PC-9 (cell line): ENCODE measurements around the gene HSPA1A. TPM values are rescaled to one million over a fixed set of nuclear protein-coding genes. Genes with fewer than 3 reads are reported as not detected.
"Not testable (repeated sequence)": the region's sequence is repeated elsewhere in the genome, so short reads cannot be mapped to it uniquely, and the experiment has no call there.

Experiments used
- BruUV-seq: library from RNA; stranded (reverse); fragments of 400-500 nt; replicated peaks from 2 replicates; lab custom pipeline; 2021; lab: Mats Ljungman, UMichigan
- CTCF ChIA-PET: fragments of 300-600 bp; sonication (Branson Sonifier 250); formaldehyde crosslinking; loops from one replicate; lab custom pipeline; 2022; ENCODE audit warnings: antibody characterized with exemption; lab: Charles Lee
- POLR2A ChIA-PET: fragments of 300-600 bp; sonication (Branson Sonifier 250); formaldehyde crosslinking; loops from one replicate; lab custom pipeline; 2022; ENCODE audit warnings: antibody characterized with exemption; ENCODE audit not compliant: unreplicated experiment; lab: Charles Lee
- DNase-seq, 2 experiments: peaks; one replicate each; pipeline versions ENCODE4 v3.0.0 to v3.0.0-alpha.2; 2015 to 2022; ENCODE audit warnings: mixed read lengths in 1 of 2
- H2AFZ ChIP-seq: fragments of 200-600 bp; sonication (generic); 2 replicates; pipeline ENCODE4 v1.8.1; 2017; ENCODE audit warnings: antibody characterized with exemption
- H3F3A ChIP-seq: fragments of 200-600 bp; sonication (generic); 2 replicates; pipeline ENCODE4 v1.8.1; 2017; ENCODE audit warnings: antibody characterized with exemption, mild to moderate bottlenecking, low read depth; ENCODE audit not compliant: insufficient read depth
- H3K27ac ChIP-seq: fragments of 200-600 bp; sonication (generic); 2 replicates; pipeline ENCODE4 v1.6.1; 2016; ENCODE audit warnings: mixed run types
- H3K27me3 ChIP-seq: fragments of 200-600 bp; sonication (generic); 2 replicates; pipeline ENCODE4 v1.6.1; 2016; ENCODE audit warnings: low read depth, mixed run types; ENCODE audit not compliant: insufficient read depth
- H3K36me3 ChIP-seq: fragments of 200-600 bp; sonication (generic); 2 replicates; pipeline ENCODE4 v1.6.1; 2016; ENCODE audit warnings: low read depth, mixed run types
- H3K4me1 ChIP-seq: fragments of 200-600 bp; sonication (generic); replicated peaks from 2 replicates; pipeline ENCODE4 v1.6.1; 2016; ENCODE audit warnings: mixed run types; ENCODE audit not compliant: insufficient read depth
- H3K4me2 ChIP-seq: fragments of 200-600 bp; sonication (generic); 2 replicates; pipeline ENCODE4 v1.6.1; 2017; ENCODE audit warnings: mixed run types
- H3K4me3 ChIP-seq: fragments of 200-600 bp; sonication (generic); 2 replicates; pipeline ENCODE4 v1.6.1; 2016; ENCODE audit warnings: mixed run types
- H3K79me2 ChIP-seq: fragments of 200-600 bp; sonication (generic); 2 replicates; pipeline ENCODE4 v1.6.1; 2017; ENCODE audit warnings: low read depth, mixed run types
- H3K9me2 ChIP-seq: fragments of 200-600 bp; sonication (generic); 2 replicates; pipeline ENCODE4 v1.8.1; 2017; ENCODE audit warnings: mild to moderate bottlenecking; ENCODE audit not compliant: insufficient read depth
- H3K9me3 ChIP-seq: fragments of 200-600 bp; sonication (generic); 2 replicates; pipeline ENCODE4 v1.8.1; 2016; ENCODE audit warnings: low read depth; ENCODE audit not compliant: insufficient read depth
- H4K20me1 ChIP-seq: fragments of 200-600 bp; sonication (generic); 2 replicates; pipeline ENCODE4 v1.8.1; 2017; ENCODE audit not compliant: insufficient read depth
- EZH2 ChIP-seq: fragments of 200-600 bp; sonication (generic); IDR thresholded peaks from 2 replicates; pipeline ENCODE4 v1.8.0; 2017; ENCODE audit warnings: antibody characterized with exemption, low read depth
- intact Hi-C: fragments of 100-400 bp; cut with micrococcal nuclease; formaldehyde crosslinking; loops from one replicate; pipeline ENCODE4 v1.10.0; 2022; ENCODE audit not compliant: unreplicated experiment
- total RNA-seq: library from RNA; stranded (reverse); gene quantifications from 2 replicates; pipeline ENCODE4 v1.2.3, GENCODE V29; 2021
- TF ChIP-seq, protein P1 (sequence below): fragments of 200-600 bp; sonication (generic); conservative IDR thresholded peaks from 2 replicates; pipeline ENCODE4 v1.6.1; 2017; ENCODE audit warnings: mixed run types, antibody characterized with exemption, mild to moderate bottlenecking, moderate library complexity

HSPA1A gene
- total RNA-seq, 1 experiment from 2014 or later = 385 TPM

DNA sequence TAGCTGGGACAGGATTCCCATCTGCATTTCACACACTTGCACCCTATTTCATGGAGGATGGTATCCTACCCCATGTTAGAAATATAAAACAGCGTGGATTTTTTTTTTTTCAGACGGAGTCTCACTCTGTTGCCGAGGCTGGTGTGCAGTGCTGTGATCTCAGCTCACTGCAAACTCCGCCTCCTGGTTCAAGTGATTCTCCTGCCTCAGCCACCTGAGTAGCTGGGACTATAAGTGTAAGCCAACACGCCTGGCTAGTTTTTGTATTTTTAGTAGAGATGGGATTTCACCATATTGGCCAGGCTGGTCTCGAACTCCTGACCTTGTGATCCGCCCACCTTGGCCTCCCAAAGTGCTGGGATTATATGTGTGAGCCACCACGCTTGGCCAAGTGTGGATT lies 42.4 kb downstream of the HSPA1A start:
- H3K4me1 ChIP-seq, POLR2A ChIA-PET, DNase-seq: not testable (repeated sequence)

DNA sequence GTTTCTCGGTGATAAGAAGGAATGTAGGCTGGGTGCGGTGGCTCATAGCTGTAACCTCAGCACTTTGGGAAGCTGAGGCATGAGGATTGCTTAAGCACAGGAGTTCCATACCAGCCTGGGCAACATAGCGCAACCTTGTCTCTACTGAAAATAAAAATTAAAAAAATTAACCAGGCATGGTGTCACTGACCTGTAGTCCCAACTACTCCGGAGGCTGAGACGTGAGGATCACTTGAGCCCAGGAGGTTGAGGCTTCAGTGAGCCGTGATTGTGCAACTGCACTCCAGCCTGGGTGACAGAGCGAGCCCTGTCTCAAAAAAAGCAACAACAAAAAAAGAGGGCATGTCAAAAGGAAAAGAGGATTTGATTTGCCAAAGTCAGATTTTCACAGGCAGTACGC lies 43.4 kb downstream of the HSPA1A start:
- H4K20me1 ChIP-seq = no peaks in the 10 kb centered on the region
- H3K27me3 ChIP-seq = no peaks in the 10 kb centered on the region
- H3K36me3 ChIP-seq = no peaks in the 10 kb centered on the region
- peaks cover 6% of the 10 kb centered on the region; the same call in 1 of the 2 replicates for H3F3A ChIP-seq
- intact Hi-C loops = no loop called here
- no peak for DNase-seq
- H3K27ac ChIP-seq = no peak overlapping the region
- no peaks in the 10 kb centered on the region for H3K9me3 ChIP-seq
- H3K9me2 ChIP-seq = no peaks in the 10 kb centered on the region
- CTCF ChIA-PET = interaction anchor here (0.9 kb wide), 1 partner anchor 1009 kb away, joined by 7 read pairs; no protein-coding TSS in a partner anchor
- no TSS peak for BruUV-seq
- TF ChIP-seq, protein P1, sequence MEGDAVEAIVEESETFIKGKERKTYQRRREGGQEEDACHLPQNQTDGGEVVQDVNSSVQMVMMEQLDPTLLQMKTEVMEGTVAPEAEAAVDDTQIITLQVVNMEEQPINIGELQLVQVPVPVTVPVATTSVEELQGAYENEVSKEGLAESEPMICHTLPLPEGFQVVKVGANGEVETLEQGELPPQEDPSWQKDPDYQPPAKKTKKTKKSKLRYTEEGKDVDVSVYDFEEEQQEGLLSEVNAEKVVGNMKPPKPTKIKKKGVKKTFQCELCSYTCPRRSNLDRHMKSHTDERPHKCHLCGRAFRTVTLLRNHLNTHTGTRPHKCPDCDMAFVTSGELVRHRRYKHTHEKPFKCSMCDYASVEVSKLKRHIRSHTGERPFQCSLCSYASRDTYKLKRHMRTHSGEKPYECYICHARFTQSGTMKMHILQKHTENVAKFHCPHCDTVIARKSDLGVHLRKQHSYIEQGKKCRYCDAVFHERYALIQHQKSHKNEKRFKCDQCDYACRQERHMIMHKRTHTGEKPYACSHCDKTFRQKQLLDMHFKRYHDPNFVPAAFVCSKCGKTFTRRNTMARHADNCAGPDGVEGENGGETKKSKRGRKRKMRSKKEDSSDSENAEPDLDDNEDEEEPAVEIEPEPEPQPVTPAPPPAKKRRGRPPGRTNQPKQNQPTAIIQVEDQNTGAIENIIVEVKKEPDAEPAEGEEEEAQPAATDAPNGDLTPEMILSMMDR = no peak
- TF ChIP-seq EZH2 = no peak
- no peaks in the 10 kb centered on the region for H3K79me2 ChIP-seq
- no peak overlapping the region for H3K4me2 ChIP-seq
- H2AFZ ChIP-seq = no peak overlapping the region
- POLR2A ChIA-PET = interaction anchor here (0.7 kb wide), 1 partner anchor 81 kb away, joined by 11 read pairs; no protein-coding TSS in a partner anchor
- peaks cover 5% of the 10 kb centered on the region for H3K4me1 ChIP-seq
- H3K4me3 ChIP-seq = no peak overlapping the region

More for the DNA sequence above, 42.4 kb downstream of the HSPA1A start:
- H3F3A ChIP-seq, BruUV-seq, H4K20me1 ChIP-seq, H3K36me3 ChIP-seq, H3K9me3 ChIP-seq, H2AFZ ChIP-seq, H3K4me2 ChIP-seq, H3K27ac ChIP-seq, H3K27me3 ChIP-seq, H3K9me2 ChIP-seq, H3K79me2 ChIP-seq, intact Hi-C loops, H3K4me3 ChIP-seq: not testable (repeated sequence)
- CTCF ChIA-PET = interaction anchor here (0.9 kb wide), 1 partner anchor 1010 kb away, joined by 7 read pairs; no protein-coding TSS in a partner anchor

DNA sequence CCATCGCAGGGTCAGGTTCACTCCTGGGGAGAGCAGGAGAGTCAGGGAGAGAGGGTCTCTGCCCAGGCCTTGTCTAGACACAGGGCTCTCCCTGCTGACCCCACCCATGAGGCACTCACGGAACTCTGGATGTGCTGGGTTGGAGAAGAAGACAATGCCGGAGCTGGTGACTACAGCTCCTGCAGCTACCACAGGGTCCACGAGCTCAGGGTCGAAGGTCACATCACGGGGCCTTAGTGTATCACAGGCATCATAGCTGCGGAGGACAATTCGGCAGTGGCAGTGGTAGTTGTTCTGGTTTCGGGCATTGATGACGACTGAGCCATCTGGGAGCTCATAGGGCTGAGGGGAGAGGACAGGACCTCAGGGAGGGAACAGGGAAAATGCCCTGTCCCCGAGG lies 44.6 kb downstream of the HSPA1A start:
- no peak overlapping the region for H3K4me2 ChIP-seq
- H3F3A ChIP-seq = peaks cover 15% of the 10 kb centered on the region; the same call in 1 of the 2 replicates
- H3K9me3 ChIP-seq = no peaks in the 10 kb centered on the region
- ChIA-PET POLR2A (no interaction called here), CTCF (no interaction called here)
- BruUV-seq = no TSS peak
- TF ChIP-seq EZH2 = no peak
- TF ChIP-seq, protein P1 = no peak
- H4K20me1 ChIP-seq = no peaks in the 10 kb centered on the region
- H3K4me1 ChIP-seq = peaks cover 15% of the 10 kb centered on the region
- no peaks in the 10 kb centered on the region for H3K36me3 ChIP-seq
- intact Hi-C loops = no loop called here
- H3K4me3 ChIP-seq = no peak overlapping the region
- no peak for DNase-seq
- no peak overlapping the region for H3K27ac ChIP-seq
- H3K9me2 ChIP-seq = no peaks in the 10 kb centered on the region
- H3K79me2 ChIP-seq = no peaks in the 10 kb centered on the region
- no peaks in the 10 kb centered on the region for H3K27me3 ChIP-seq
- no peak overlapping the region for H2AFZ ChIP-seq

DNA sequence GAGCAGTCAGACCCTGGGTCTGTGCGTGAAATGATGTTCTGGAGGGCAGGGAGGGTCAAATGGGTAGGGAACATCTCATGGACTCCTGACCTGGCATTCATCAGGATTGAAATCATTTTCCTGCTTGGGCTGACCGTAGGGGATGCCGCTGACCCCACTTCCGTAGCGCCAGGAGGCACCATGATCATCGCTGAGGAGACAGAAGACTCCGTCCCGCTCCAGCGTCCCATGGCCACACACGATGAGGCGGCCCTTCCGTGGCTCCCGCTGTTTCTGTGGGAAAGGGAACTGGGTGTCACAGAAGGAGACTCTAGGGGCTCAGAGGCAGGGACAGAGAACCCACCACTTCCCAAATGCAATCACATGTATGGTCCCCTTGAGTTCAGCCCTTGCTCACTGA lies 45.0 kb downstream of the HSPA1A start:
- Histone ChIP-seq H3F3A (peaks cover 19% of the 10 kb centered on the region; the same call in 1 of the 2 replicates), H4K20me1 (no peaks in the 10 kb centered on the region), H3K79me2 (no peaks in the 10 kb centered on the region), H3K9me3 (no peaks in the 10 kb centered on the region), H3K27ac (no peak overlapping the region), H3K4me3 (no peak overlapping the region), H3K4me1 (peaks cover 19% of the 10 kb centered on the region), H3K4me2 (no peak overlapping the region), H2AFZ (no peak overlapping the region), H3K36me3 (no peaks in the 10 kb centered on the region), H3K9me2 (no peaks in the 10 kb centered on the region), H3K27me3 (no peaks in the 10 kb centered on the region)
- intact Hi-C loops = no loop called here
- no peak for DNase-seq
- no TSS peak for BruUV-seq
- CTCF ChIA-PET = no interaction called here
- TF ChIP-seq EZH2 = no peak
- TF ChIP-seq, protein P1 = no peak
- POLR2A ChIA-PET = no interaction called here
